ENCODE results near the gene SUCLG2.

DNA sequence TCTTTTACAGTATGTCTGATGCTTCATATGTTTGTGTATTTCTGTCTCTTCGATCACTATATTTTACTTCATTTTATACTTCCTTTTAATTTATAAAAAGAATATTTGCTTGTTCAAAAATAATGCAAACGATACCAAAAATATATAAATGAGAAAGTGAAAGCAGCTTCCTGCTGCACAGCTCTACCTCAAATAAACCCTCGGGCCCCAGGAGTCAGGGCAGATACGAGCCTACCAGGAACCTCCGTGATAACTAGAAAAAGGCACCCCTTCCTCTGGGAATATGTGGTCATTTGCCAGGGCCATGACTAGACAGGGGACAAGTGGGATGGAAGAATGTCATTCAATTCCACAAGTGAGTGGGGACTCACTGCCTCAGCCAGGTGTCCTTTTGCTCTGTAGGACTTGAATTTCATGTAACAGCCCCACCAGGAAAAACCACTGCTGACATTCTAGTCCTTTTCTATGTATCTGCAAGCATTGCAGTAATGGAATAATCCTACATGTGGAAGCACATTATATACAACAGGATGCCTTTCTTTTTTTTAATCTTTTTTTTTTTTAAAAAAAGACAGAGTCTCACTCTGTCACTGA, 133.3 kb downstream of the SUCLG2 start:
- TF ChIP-seq, protein P1, sequence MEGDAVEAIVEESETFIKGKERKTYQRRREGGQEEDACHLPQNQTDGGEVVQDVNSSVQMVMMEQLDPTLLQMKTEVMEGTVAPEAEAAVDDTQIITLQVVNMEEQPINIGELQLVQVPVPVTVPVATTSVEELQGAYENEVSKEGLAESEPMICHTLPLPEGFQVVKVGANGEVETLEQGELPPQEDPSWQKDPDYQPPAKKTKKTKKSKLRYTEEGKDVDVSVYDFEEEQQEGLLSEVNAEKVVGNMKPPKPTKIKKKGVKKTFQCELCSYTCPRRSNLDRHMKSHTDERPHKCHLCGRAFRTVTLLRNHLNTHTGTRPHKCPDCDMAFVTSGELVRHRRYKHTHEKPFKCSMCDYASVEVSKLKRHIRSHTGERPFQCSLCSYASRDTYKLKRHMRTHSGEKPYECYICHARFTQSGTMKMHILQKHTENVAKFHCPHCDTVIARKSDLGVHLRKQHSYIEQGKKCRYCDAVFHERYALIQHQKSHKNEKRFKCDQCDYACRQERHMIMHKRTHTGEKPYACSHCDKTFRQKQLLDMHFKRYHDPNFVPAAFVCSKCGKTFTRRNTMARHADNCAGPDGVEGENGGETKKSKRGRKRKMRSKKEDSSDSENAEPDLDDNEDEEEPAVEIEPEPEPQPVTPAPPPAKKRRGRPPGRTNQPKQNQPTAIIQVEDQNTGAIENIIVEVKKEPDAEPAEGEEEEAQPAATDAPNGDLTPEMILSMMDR (IDR thresholded peaks at IDR 0.05; ENCODE audit: low read length) = no peak
- TF ChIP-seq EZH2 (IDR thresholded peaks at IDR 0.05; ENCODE audit: borderline replicate concordance, low read length) = no peak

Measured in OCI-LY1 (cell line).